ENCODE measurements around the gene NRG2. TPM values are rescaled to one million over a fixed set of nuclear protein-coding genes. Genes with fewer than 3 reads are reported as not detected.

The NRG2 gene
- polyA plus RNA-seq, 1 donor: 1.5 TPM

DNA sequence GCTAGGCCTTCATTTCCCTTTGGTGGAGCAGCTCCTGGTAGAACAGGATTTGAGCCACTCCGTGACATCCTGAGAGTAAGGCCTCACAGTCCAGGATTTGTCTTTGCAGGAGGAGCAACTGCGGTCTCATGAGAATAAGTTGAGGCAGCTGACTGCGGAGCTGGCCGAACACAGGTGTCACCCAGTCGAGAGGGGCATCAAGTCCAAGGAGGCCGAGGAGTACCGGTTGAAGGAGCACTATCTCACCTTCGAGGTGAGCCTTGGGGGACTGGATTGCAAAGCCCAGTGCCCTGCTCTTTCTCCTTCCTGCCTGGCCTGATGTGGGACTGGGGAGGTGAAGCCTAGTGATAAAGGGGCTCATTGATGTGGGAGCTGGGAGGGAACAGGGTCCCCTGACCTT, 203.2 kb downstream of the NRG2 start:
- DNase-seq (ENCODE audit: low read depth): no peak

DNA sequence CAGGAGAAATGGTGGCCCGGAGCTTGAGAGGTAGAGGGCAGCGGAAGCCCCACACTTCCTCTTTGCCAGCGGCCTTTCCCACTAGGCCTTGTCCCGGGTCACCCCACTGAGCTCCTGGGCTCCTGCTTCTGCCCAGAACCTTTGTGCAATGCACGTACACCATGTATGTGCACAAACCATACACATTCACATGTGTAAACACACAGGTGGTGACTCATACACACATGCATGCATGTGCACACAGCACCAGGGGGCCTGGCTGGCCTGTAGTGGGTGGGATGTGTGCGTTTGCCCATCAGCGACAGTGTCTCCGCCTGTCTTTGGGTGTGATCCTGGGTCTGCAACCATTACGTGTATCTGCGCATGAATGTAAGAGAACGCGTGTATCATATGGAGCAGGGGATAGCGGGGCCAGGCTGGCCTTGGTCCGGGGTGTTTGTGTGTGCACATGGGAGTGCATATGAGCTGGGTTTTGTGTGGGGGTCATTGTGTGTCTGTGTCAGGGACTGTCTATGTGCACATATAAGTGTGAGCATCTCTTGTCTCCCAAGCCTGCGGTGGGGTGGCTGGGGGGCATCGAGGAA, 203.8 kb downstream of the NRG2 start:
- DNase-seq (ENCODE audit: low read depth): no peak

DNA sequence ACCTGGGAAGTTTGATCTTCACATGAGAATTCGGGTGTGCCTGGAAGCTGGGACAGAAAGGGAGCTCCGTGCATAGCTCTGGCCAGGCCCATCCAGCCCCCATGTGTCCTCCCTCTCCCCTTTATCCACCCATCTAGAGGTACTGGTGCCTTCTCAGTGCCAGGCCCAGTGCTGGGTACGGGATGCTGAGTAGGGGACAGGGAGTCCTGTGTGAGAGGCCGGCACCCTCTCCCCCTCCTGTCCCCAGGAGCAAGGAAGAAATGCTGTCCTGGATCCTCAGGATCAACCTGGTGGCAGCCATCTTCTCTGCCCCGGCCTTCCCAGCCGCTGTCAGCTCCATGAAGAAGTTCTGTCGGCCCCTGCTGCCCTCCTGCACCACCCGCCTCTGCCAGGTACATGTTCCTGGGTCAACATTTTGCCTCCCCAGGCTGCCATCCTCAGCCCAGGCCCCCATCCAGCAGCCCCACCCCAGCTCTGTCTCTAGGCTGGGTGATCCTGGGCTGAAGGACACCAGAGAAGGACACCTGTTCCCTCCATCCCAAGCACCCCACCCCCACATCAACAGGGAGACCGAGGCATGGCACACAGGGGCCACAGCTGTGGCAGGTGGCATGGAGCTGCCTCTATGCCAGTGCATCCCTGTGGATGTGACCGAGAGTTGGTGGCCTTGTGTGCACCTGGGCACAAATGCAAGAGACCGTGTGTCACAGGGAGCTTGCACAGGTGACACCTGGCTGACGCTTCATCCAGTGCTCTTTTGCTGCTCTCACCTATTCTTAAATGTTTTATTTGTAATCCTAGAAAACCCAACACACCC, 204.5 kb downstream of the NRG2 start:
- no peak for DNase-seq (ENCODE audit: low read depth)

DNA sequence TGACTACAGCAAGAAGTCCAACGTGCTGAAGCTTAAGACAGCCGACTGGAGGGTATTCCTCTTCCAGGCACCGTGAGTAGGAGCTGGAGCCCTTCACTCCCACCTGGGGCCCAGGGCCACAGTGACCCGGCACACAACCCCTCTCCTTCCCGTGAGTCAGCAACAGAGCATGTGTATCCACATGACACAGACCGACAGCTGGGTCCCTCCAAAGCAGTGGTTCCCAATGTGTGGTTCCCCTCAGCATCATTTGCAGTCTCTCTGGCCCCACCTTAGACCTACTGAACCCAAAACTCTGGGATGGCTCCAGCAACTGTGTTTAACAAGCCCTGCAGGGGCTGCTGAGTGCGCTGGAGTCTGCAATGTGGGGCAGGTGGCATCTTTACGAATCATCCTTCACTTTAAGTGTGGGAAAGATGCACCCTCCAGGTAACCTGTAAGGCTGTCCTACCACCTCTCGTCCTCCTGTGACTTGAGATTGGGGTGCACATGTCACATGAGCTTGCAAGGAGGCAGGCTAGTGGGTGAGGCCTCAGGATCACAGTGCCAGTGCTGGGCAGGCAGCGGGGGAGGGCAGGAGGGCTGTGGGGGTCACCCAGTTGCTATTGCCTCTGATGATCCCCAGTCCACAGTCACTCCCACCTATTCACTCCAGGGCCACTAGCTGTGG, 205.3 kb downstream of the NRG2 start:
- DNase-seq (ENCODE audit: low read depth): no peak

DNA sequence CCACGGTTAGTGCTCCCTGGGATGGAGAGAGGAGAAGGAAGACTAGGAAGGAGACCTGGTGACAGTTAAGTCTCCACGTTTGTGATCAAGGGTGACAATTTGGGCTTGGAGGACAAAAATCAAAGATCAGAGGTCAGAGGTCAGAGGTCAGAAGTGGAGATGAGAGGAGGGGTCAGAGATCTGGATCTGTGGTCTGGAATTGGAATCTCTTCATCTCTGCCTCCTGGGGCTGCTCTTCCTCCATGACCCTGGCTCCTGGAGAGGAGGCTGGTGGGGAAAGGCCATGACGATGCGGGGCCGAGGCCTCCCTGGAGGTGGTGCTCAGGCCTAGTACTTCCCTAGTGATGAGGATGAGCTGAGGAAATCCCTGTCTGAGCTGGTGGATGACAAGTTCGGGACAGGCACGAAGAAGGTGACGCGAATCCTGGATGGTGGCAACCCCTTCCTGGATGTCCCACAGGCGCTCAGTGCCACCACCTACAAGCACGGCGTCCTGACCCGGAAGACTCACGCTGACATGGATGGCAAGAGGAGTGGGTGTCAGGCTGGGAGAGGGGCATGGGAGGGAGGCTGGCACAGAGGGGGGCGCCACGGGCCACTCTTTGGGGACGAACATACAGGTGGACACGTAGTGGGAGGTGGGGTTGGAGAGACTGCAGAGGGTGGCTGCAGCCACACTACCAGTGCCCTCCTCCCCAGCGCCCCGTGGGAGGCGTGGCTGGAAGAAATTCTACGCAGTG, 206.5 kb downstream of the NRG2 start:
- DNase-seq (ENCODE audit: low read depth): no peak

DNA sequence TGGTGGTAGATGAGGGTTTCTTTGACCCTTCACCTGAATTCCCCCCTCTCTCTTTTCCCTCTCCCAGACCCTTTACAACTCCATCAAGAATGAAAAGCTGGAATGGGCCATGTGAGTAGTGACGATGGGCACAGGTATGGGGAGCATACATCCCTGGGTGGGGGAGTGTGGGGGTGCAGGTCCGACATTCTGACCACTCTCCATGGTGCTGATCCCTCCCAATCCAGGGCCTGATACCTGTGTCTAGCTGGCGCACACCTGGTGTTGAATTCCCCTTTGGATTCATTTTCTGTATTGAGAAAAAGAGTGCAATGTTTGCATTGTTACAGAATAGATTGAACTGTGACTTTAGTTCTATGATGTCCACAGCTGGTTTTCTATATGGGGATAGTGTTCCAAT, 207.4 kb downstream of the NRG2 start:
- no peak for DNase-seq (ENCODE audit: low read depth)

DNA sequence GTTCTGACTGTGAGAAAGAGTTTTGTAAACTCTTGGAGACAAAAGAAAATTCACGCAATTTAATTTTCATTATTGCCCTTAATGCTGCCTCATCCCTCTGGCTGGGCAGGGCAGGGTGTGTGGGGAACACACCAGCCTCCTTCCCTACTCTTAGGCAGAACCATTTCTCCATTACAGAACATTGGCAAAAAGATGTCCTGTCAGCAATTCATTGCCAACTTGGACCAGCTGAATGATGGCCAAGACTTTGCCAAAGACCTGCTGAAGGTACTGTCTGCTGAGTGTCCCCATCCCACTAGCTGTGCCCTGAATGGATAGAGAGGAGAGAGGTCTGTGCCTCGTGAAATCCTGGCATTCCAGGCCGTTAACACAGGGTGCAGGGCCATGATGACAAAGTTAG, 209.6 kb downstream of the NRG2 start:
- no peak for DNase-seq (ENCODE audit: low read depth)

DNA sequence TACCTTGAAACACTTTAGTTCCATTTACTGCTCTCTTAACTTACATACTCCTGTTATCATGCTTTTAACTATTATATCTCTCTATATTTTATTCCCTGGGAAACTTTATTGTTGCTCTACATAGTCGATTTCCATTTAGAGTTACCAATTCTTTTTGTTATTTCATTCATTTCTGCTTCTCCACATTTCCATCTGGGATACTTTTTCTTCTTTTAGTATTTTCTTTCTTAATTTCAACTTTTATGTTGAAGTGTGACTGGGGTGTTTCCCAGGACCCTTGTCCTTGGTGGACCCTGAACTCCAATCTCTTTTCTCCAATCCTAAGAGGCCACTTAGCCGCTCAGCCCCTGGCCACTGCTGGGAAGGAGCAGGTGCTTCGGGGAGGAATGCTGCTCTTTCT, 211.5 kb downstream of the NRG2 start:
- no peak for DNase-seq (ENCODE audit: low read depth)

DNA sequence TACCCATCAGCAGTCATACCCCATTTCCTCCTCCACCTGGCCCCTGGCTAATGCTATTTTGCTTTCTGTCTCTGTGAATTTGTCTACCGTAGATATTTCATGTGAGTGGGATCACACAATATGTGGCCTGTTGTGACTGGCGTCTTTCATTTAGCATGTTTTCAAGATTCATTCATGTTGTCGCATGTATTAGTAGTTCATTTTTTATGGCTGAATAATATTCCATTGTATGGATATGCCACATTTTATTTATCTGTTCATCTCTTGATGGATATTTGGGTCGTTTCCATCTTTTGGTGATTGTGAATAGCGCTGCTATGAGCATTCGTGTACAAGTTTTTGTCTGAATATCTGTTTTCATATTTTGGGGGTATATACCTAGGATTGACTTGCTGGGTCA, 213.6 kb downstream of the NRG2 start:
- no peak for DNase-seq (ENCODE audit: low read depth)

DNA sequence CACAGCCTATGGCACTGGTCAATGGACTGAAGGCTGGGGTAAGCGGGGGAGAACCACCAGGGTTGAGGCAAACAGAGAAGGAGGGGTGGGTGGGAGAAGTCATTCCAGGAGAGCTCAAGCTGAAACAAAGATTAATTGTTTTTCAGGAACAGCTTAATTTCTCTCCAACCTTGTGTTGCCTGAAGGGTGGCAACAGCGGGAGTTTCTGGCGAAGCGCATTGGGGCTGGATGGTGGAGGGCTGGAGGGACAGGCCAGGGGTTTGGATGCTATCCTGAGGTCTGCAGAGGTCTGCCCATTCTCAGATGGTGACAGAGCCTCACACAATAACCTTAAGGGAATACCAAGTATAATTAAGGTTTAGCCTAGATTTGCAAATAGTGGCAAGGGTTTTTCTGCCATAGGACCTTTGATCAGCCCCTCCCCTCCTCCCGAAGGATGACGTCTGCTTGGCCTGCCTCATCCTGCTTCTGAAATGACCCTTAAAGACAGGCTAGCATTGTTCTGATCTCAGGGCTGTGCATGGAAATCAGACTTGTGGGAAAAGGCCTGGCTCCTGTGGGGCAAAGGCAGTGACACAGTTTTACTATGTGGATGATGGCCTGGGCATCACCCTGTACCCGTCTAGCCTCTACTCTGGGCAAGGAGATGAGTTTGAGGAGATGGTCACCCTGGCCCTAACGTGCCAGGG, 214.7 kb downstream of the NRG2 start:
- no peak for DNase-seq (ENCODE audit: low read depth)

DNA sequence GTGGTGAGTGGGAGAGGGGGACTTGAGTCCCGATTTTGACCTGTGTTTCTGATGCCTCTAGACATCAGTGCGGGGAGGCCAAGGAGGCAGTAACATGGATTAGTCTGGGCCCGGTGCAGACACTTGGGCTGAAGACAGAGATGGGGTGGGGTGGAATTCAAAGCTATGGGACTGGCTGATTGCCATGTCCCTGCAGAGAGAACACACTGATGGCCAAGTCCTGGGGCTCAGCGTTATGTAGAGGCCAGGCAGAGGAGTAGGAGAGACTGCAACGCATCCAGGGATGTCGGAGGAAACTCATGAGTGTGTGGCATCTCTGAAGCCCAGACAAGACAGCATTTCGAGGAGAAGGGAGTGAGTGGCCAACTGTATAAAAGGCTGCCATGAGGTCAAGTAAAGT, 217.4 kb downstream of the NRG2 start:
- no peak for DNase-seq (ENCODE audit: low read depth)

DNA sequence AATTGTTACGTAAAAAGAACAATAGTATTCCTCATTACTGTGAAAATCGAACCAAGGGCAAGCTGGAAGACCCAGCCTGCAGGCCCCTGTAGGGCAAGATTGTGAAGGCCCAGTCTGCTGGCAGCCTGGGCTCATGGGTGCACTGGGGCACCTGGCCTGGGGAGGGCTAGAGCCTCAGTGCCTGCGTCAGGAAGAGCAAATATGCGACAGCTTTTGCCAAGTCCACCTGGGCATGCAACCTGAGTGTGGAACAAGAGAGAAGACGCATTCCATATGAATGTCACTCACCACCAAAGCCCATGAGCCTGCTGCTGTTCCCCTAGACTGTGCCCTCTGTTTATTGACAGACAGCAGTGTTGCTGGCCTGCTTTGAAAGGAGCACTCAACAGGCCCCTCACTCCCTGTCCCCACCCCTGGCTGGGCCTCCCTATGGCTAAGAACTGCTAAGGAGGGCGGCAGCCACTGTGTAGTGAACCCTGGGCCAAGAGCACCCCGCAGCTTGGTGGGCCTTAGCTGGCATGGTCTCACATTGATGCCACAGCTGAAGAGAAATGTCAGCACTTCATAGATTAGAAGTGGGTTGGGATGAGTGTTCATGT, 219.2 kb downstream of the NRG2 start:
- no peak for DNase-seq (ENCODE audit: low read depth)

DNA sequence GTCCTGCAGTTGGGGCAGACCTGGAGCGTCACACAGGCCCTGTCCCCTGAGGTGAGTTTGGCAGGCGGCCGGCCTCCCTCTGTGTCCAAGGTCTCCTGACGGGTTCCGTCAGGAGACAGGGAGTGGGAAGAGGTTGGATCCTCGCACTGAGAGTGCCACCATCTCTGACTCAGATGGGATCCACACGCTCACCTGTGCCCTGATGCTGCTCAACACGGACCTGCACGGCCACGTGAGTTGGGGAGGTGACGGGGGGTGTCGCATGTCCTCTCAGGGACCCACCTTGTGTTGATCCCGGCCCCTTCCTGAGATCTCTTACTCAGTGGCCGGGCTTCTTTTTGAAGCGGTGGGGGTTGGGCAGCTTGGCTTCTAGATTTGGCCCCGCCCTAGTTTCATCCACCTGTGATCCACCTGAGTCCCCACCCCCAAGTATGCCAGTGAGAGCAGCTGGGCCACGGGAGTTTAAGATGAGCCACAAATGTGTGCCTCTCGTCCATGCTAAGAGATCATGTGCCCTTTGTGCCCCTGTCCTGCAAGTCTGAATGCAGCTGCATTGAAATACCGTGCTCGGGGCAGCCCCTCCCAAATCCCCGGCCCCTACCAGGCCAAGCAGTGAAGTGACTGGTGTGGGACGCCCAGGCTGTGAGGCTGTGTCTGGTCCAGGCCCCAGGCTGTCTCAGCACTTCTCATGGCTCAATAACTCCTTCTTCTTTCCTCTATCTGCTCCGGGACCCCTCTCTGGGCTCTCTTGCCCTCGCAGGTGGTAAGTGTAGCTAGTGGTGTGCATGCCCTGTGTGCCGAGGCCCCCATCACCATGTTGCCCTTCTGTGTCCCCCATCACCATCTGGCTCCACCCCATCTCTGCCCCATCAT, 220.3 kb downstream of the NRG2 start:
- no peak for DNase-seq (ENCODE audit: low read depth)

DNA sequence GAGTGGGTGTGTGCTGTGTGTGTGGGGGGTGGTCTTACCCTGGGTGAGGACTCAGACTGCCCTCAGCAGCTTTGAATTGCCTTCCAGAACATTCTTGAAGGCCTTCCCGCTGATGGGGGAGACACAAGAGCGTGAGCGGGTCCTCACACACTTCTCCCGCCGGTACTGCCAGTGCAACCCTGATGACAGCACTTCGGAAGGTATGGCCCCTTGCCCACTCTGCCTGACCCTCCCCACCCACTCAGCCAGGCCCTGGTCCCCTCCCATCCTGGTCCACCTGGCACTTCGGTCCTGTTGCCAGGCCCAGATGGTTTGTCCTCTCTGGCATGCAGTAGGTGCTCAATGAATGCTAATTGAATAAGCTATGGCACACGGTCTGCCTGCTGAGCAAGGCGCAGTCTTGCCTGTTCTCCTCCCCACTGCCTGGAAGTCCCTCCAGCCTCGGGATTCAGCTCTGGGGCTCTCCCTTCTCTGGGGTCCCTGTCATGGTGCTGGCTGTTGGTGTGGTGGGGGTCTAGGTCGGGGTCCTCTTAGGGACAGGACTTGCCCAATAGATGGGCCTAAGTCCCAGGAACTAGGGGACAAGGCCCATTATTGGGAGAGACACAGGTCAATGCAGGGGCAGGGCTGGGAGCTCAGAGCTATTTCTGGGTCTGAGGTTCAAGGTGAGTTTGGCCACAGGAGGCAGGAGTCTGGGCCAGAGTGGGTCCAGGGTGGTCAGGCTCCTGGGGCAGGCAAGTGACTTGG, 221.1 kb downstream of the NRG2 start:
- no peak for DNase-seq (ENCODE audit: low read depth)

DNA sequence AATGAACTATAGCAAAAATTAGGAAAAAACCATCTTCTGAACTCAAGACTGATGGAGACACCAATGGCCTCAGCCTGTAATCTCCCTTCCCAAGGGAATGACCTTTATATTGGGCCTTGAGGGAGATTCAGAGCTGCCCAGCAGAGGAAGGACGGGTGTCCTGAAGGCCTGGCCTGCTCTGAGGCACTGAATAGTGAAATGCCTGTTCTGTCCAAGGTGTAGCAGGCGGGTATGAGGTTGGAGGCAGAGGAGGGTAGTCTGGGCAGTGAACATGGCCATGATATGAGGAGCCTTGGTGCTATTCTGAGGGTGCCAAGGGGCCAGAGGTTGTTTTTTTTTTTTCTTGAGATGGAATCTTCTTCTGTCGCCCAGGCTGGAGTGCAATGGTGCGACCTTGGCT, 222.5 kb downstream of the NRG2 start:
- DNase-seq (ENCODE audit: low read depth): no peak

DNA sequence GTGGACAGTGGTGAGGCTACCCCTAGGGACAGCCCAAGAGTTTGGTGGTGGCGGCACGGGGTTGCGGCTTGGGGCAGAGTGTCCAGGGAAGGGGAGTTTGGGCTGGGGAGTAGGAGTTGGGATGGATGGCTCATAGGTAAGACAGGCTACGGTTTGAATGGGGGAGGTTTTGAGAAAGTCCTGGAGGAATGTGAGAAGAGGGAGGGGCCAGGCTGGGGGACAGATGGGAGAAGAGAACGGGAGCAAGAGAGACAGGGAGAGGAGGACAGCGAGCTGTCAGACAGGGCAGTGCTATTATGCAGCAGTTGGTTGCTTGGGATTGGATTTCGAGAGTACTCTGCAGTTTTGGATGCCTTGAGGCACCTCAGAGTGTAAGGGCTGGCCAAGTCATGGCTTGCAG, 223.0 kb downstream of the NRG2 start:
- DNase-seq (ENCODE audit: low read depth): no peak

DNA sequence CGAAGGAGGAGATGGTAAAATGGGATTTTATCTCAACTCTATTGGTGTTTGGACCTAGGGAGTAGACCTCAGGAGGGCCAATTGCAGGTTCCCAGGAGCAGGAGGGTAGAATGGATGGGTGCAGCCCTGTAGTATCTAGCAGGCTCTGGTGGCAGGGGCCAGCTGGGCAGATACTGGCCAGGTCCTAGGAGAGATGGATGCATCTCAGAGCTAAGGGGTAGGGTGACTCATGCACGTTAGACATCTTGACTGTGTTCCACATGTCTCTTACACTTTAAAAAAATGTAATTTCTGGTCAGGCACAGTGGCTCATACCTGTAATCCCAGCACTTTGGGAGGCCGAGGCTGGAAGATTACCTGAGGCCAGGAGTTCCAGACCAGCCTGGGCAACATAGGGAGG, 225.1 kb downstream of the NRG2 start:
- DNase-seq (ENCODE audit: low read depth): no peak

DNA sequence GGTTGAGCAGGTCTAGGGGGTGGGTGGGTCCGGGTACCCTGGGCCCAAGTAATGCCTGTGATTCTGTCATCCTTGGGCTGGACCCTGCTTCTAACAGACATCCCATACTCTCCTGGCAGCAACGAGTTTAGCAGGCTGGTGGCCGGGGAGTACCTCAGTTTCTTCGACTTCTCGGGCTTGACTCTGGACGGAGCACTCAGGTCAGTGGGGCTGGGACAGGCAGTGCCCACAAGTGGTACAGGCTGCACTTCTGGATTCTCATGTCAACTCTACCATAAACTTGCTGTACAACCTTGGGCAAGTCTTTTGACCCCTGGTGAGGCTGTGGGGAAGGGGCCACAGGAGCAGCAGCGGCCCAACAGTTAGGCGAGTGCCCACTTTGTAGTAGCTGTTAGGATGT, 225.7 kb downstream of the NRG2 start:
- no peak for DNase-seq (ENCODE audit: low read depth)

DNA sequence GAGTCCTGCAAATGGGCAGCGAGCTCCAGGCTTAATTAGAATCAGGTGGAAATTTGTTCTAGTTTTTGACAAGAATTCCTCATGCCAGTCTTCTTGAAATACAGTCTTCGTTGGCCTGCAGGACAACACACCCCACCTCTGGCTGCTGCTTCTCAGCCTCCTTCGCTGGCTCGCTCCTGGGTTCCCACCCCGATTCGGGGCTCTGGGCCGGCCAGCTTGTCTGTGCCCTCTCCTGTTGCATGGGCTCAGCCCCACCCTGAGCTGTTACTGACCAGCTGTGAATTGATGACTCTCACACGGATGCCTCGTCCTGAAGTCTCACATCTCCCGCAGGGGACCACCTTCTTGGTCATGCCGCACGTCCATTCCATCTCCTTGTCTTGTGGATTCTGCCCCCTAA, 226.5 kb downstream of the NRG2 start:
- no peak for DNase-seq (ENCODE audit: low read depth)
